Astrocyte (in vitro differentiated cells and primary cell): ENCODE measurements around the gene ZIC4. TPM values are rescaled to one million over a fixed set of nuclear protein-coding genes. Genes with fewer than 3 reads are reported as not detected.

ENCODE experiments used
- DNase-seq: peaks from one replicate; pipeline ENCODE4 v3.0.0-alpha.2; 2010; ENCODE audit warnings: low read depth
- FAIRE-seq: peaks from 2 replicates; lab custom pipeline; 2011; peaks lifted over from hg19 to GRCh38; lab: Jason Lieb, UNC
- H2AFZ ChIP-seq: 2 replicates; pipeline ENCODE4 v1.6.0; 2012; ENCODE audit warnings: low read depth, low read length, inconsistent platforms
- H3K27ac ChIP-seq: 2 replicates; pipeline ENCODE4 v1.5.1; 2011; ENCODE audit warnings: low read depth, low read length, inconsistent platforms
- H3K27me3 ChIP-seq: 2 replicates; pipeline ENCODE4 v1.6.0; 2011; ENCODE audit warnings: low read length, inconsistent platforms; ENCODE audit not compliant: insufficient read depth
- H3K36me3 ChIP-seq: 2 replicates; pipeline ENCODE4 v1.5.1; 2011; ENCODE audit warnings: low read length, inconsistent platforms; ENCODE audit not compliant: insufficient read depth
- H3K4me1 ChIP-seq: 2 replicates; pipeline ENCODE4 v1.5.1; 2011; ENCODE audit warnings: low read length, inconsistent platforms; ENCODE audit not compliant: insufficient read depth
- H3K4me2 ChIP-seq: 2 replicates; pipeline ENCODE4 v1.6.0; 2012; ENCODE audit warnings: low read length, inconsistent platforms
- H3K4me3 ChIP-seq: 2 replicates; pipeline ENCODE4 v1.5.1; 2011; ENCODE audit warnings: low read depth, mild to moderate bottlenecking, low read length, inconsistent platforms; ENCODE audit not compliant: insufficient read depth
- H3K79me2 ChIP-seq: 2 replicates; pipeline ENCODE4 v1.6.0; 2012; ENCODE audit warnings: mild to moderate bottlenecking, low read length, inconsistent platforms; ENCODE audit not compliant: insufficient read depth
- H3K9ac ChIP-seq: 2 replicates; pipeline ENCODE4 v1.6.0; 2012; ENCODE audit warnings: mild to moderate bottlenecking, low read length, inconsistent platforms
- H3K9me3 ChIP-seq: 2 replicates; pipeline ENCODE4 v1.5.1; 2012; ENCODE audit warnings: low read depth, mild to moderate bottlenecking, low read length, inconsistent platforms; ENCODE audit not compliant: insufficient read depth
- H4K20me1 ChIP-seq: 2 replicates; pipeline ENCODE4 v1.6.0; 2012; ENCODE audit warnings: low read length, inconsistent platforms; ENCODE audit not compliant: insufficient read depth
- H3K27ac Mint-ChIP-seq: one replicate; pipeline ENCODE4 v1.8.0; 2021; ENCODE audit warnings: mild to moderate bottlenecking, mixed read lengths; ENCODE audit not compliant: unreplicated experiment
- H3K27me3 Mint-ChIP-seq: one replicate; pipeline ENCODE4 v1.8.0; 2021; ENCODE audit warnings: low read depth, mixed read lengths; ENCODE audit not compliant: unreplicated experiment
- H3K36me3 Mint-ChIP-seq: one replicate; pipeline ENCODE4 v1.8.0; 2021; ENCODE audit warnings: low read depth, mixed read lengths; ENCODE audit not compliant: unreplicated experiment
- H3K4me1 Mint-ChIP-seq: one replicate; pipeline ENCODE4 v1.8.0; 2021; ENCODE audit warnings: low read depth, mixed read lengths; ENCODE audit not compliant: unreplicated experiment
- H3K4me3 Mint-ChIP-seq: one replicate; pipeline ENCODE4 v1.8.0; 2021; ENCODE audit warnings: mild to moderate bottlenecking, moderate library complexity, mixed read lengths; ENCODE audit not compliant: unreplicated experiment
- H3K9me3 Mint-ChIP-seq: one replicate; pipeline ENCODE4 v1.8.0; 2021; ENCODE audit warnings: mild to moderate bottlenecking, mixed read lengths; ENCODE audit not compliant: unreplicated experiment
- EZH2 ChIP-seq: IDR thresholded peaks from 2 replicates; pipeline ENCODE4 v1.6.1; 2012; ENCODE audit warnings: mild to moderate bottlenecking, low read length, inconsistent platforms; ENCODE audit not compliant: insufficient read depth
- total RNA-seq: library from RNA; stranded (reverse); gene quantifications from 2 replicates; pipeline ENCODE4 v1.2.1, GENCODE V29; 2021
- TF ChIP-seq, protein P1 (sequence below): IDR thresholded peaks from 2 replicates; pipeline ENCODE4 v1.5.1; 2011; ENCODE audit warnings: low read depth, mild to moderate bottlenecking, inconsistent platforms, low read length, moderate library complexity; ENCODE audit not compliant: insufficient read depth

The ZIC4 gene
- total RNA-seq, 1 donor from 2014 or later, result not detected

GRCh38 chr3:147412917-147413685, 6.8 kb upstream of the ZIC4 start:
- H3K9me3 ChIP-seq, result no peaks in the 10 kb centered on the region
- H3K4me3 ChIP-seq, result peak overlapping the region; percentile 82
- peaks cover 22% of the 10 kb centered on the region for H3K9me3 Mint-ChIP-seq
- no peak for FAIRE-seq
- H3K36me3 ChIP-seq, result peaks cover 4% of the 10 kb centered on the region
- H3K27ac Mint-ChIP-seq, result peak overlapping the region; percentile 72
- H3K4me1 ChIP-seq, result peaks cover under 1% of the 10 kb centered on the region
- peak overlapping the region; percentile 84 for H3K27ac ChIP-seq
- no peak overlapping the region for H2AFZ ChIP-seq
- H3K4me1 Mint-ChIP-seq, result peaks cover 4% of the 10 kb centered on the region
- peaks cover 52% of the 10 kb centered on the region for H3K27me3 ChIP-seq
- H3K79me2 ChIP-seq, result peaks cover 67% of the 10 kb centered on the region
- H3K4me3 Mint-ChIP-seq, result peak overlapping the region; percentile 40
- DNase-seq, result no peak
- peak; percentile 68 for TF ChIP-seq EZH2
- TF ChIP-seq, protein P1, sequence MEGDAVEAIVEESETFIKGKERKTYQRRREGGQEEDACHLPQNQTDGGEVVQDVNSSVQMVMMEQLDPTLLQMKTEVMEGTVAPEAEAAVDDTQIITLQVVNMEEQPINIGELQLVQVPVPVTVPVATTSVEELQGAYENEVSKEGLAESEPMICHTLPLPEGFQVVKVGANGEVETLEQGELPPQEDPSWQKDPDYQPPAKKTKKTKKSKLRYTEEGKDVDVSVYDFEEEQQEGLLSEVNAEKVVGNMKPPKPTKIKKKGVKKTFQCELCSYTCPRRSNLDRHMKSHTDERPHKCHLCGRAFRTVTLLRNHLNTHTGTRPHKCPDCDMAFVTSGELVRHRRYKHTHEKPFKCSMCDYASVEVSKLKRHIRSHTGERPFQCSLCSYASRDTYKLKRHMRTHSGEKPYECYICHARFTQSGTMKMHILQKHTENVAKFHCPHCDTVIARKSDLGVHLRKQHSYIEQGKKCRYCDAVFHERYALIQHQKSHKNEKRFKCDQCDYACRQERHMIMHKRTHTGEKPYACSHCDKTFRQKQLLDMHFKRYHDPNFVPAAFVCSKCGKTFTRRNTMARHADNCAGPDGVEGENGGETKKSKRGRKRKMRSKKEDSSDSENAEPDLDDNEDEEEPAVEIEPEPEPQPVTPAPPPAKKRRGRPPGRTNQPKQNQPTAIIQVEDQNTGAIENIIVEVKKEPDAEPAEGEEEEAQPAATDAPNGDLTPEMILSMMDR, result no peak
- peaks cover 13% of the 10 kb centered on the region for H4K20me1 ChIP-seq
- H3K4me2 ChIP-seq, result peak overlapping the region; percentile 88
- H3K36me3 Mint-ChIP-seq, result no peaks in the 10 kb centered on the region
- peak overlapping the region; percentile 93 for H3K9ac ChIP-seq
- H3K27me3 Mint-ChIP-seq, result peaks cover 85% of the 10 kb centered on the region

DNA sequence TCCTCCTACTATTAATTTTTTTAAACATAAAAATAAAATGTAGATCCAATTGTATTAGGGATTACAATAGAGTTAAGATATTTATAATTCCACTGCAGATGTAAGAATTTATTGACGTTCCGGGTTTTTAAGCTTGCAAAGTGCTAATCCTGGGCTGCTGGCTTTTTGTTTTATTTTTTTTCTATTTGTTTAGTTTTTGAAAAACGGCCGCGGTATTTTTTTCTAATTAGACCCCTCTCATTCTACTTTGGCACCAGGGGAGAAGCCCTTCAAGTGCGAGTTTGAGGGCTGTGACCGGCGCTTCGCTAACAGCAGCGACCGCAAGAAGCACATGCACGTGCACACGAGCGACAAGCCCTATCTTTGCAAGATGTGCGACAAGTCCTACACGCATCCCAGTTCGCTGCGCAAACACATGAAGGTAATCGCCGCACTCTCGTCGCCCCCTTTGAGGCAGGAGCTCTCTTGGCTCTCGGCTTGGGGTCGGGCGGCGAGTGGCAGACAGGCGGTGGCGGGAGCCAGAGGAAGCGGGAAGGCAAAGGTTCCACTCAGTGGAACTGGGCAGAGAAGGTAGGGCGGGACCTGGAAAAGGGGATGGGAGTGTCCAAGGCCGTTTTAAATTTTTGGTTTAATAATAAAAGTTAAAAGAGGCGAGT, 6.0 kb upstream of the ZIC4 start:
- Histone ChIP-seq H3K4me2 (peak overlapping the region; percentile 88), H3K79me2 (peaks cover 71% of the 10 kb centered on the region), H3K9me3 (no peaks in the 10 kb centered on the region), H3K9ac (peak overlapping the region; percentile 93), H4K20me1 (peaks cover 13% of the 10 kb centered on the region), H3K27me3 (peaks cover 54% of the 10 kb centered on the region), H3K4me3 (peak overlapping the region; percentile 82), H3K27ac (peak overlapping the region; percentile 84), H3K4me1 (peaks cover 7% of the 10 kb centered on the region), H2AFZ (no peak overlapping the region), H3K36me3 (peaks cover 4% of the 10 kb centered on the region)
- peaks cover 85% of the 10 kb centered on the region for H3K27me3 Mint-ChIP-seq
- TF ChIP-seq, protein P1, result no peak
- peak; percentile 89 for TF ChIP-seq EZH2
- DNase-seq (no peak), FAIRE-seq (no peak)
- H3K4me1 Mint-ChIP-seq, result peaks cover 4% of the 10 kb centered on the region
- no peaks in the 10 kb centered on the region for H3K36me3 Mint-ChIP-seq
- H3K9me3 Mint-ChIP-seq, result peaks cover 27% of the 10 kb centered on the region
- H3K27ac Mint-ChIP-seq, result peak overlapping the region; percentile 77
- H3K4me3 Mint-ChIP-seq, result no peak overlapping the region
